ENCODE results near the gene STRA6.

STRA6 gene

GRCh38 chr15:74226761-74227540, 24.4 kb upstream of the STRA6 start:
- DNase-seq = no peak

- no peak for DNase-seq
These were observed 23.3 kb upstream of the STRA6 start for GRCh38 chr15:74225928-74226327.

- no peak for DNase-seq
These were observed 19.9 kb upstream of the STRA6 start for GRCh38 chr15:74222240-74223119.

- DNase-seq = no peak
These were observed 19.0 kb upstream of the STRA6 start for GRCh38 chr15:74221399-74222239.

- no peak for DNase-seq
These were observed 18.1 kb upstream of the STRA6 start for GRCh38 chr15:74220475-74221248.

- no peak for DNase-seq
These were observed 15.6 kb upstream of the STRA6 start for GRCh38 chr15:74217907-74218885.

GRCh38 chr15:74216949-74217348, 14.4 kb upstream of the STRA6 start:
- DNase-seq = no peak

GRCh38 chr15:74215958-74216357, 13.4 kb upstream of the STRA6 start:
- no peak for DNase-seq

GRCh38 chr15:74214324-74215021, 11.9 kb upstream of the STRA6 start:
- DNase-seq = no peak

GRCh38 chr15:74213858-74214284, 11.3 kb upstream of the STRA6 start:
- DNase-seq = no peak

GRCh38 chr15:74212494-74212893, 9.9 kb upstream of the STRA6 start:
- DNase-seq = no peak

GRCh38 chr15:74211656-74212055, 9.1 kb upstream of the STRA6 start:
- DNase-seq = no peak

GRCh38 chr15:74210729-74211128, 8.1 kb upstream of the STRA6 start:
- DNase-seq = no peak

- DNase-seq = no peak
These were observed 7.5 kb upstream of the STRA6 start for GRCh38 chr15:74209997-74210671.

GRCh38 chr15:74209560-74209958, 7.0 kb upstream of the STRA6 start:
- no peak for DNase-seq

GRCh38 chr15:74208901-74209559, 6.4 kb upstream of the STRA6 start:
- DNase-seq = no peak

GRCh38 chr15:74208496-74208895, 5.9 kb upstream of the STRA6 start:
- DNase-seq = no peak

- no peak for DNase-seq
These were observed 5.3 kb upstream of the STRA6 start for GRCh38 chr15:74207652-74208440.

Data from activated gamma-delta T cell (primary cell).